WTC11 (cell line): ENCODE results near the gene MICAL3. TPM values are rescaled to one million over a fixed set of nuclear protein-coding genes. Genes with fewer than 3 reads are reported as not detected.

ENCODE experiments used
- ATAC-seq: fragments of 200-7000 bp; cut with Tn5 transposase; 2 replicates; pipeline ENCODE4 v1.10.0; 2021; ENCODE audit warnings: mild to moderate bottlenecking, moderate library complexity
- CTCF ChIA-PET: fragments of 300-600 bp; sonication (Branson Sonifier 250); formaldehyde crosslinking; loops from one replicate; lab custom pipeline; 2021; ENCODE audit warnings: antibody characterized with exemption; lab: Charles Lee
- POLR2A ChIA-PET: fragments of 350-600 bp; sonication (Branson Sonifier 250); formaldehyde crosslinking; loops from one replicate; lab custom pipeline; 2021; ENCODE audit warnings: antibody characterized with exemption; lab: Charles Lee
- DNase-seq: peaks from one replicate; pipeline ENCODE4 v3.0.0; 2021; ENCODE audit warnings: low spot score
- H3K27ac Mint-ChIP-seq: 2 replicates; pipeline ENCODE4 v1.8.0; 2021; ENCODE audit warnings: mixed read lengths
- H3K27me3 Mint-ChIP-seq: 2 replicates; pipeline ENCODE4 v1.8.0; 2021; ENCODE audit warnings: low read depth, mild to moderate bottlenecking, moderate library complexity, mixed read lengths
- H3K36me3 Mint-ChIP-seq: 2 replicates; pipeline ENCODE4 v1.8.0; 2021; ENCODE audit warnings: mixed read lengths
- H3K4me1 Mint-ChIP-seq: 2 replicates; pipeline ENCODE4 v1.8.0; 2022; ENCODE audit warnings: mixed read lengths
- H3K4me3 Mint-ChIP-seq: 2 replicates; pipeline ENCODE4 v1.8.0; 2021; ENCODE audit warnings: mild to moderate bottlenecking, moderate library complexity, mixed read lengths
- H3K9me3 Mint-ChIP-seq: 2 replicates; pipeline ENCODE4 v1.8.0; 2021; ENCODE audit warnings: mixed read lengths
- ATF3 ChIP-seq: sonication (generic); formaldehyde crosslinking; conservative IDR thresholded peaks from 2 replicates; pipeline ENCODE4 v1.8.1; 2022; ENCODE audit warnings: mild to moderate bottlenecking, missing genetic modification reagents
- FOXP1 ChIP-seq: sonication (generic); formaldehyde crosslinking; IDR thresholded peaks from 2 replicates; pipeline ENCODE4 v1.8.0; 2022; ENCODE audit warnings: missing genetic modification reagents, mild to moderate bottlenecking, moderate library complexity, borderline replicate concordance
- IRF2 ChIP-seq: sonication (generic); formaldehyde crosslinking; IDR thresholded peaks from 2 replicates; pipeline ENCODE4 v1.8.0; 2022; ENCODE audit warnings: low read depth, missing genetic modification reagents, borderline replicate concordance
- JUN ChIP-seq: sonication (generic); formaldehyde crosslinking; IDR thresholded peaks from 2 replicates; pipeline ENCODE4 v1.8.0; 2023; ENCODE audit warnings: mild to moderate bottlenecking, missing genetic modification reagents
- MAX ChIP-seq: sonication (generic); formaldehyde crosslinking; IDR thresholded peaks from 2 replicates; pipeline ENCODE4 v1.8.0; 2022; ENCODE audit warnings: mild to moderate bottlenecking, missing genetic modification reagents
- MYBL2 ChIP-seq: sonication (generic); formaldehyde crosslinking; IDR thresholded peaks from 2 replicates; pipeline ENCODE4 v1.8.1; 2023; ENCODE audit warnings: mild to moderate bottlenecking, moderate library complexity, missing genetic modification reagents
- NR1H2 ChIP-seq: sonication (generic); formaldehyde crosslinking; IDR thresholded peaks from 2 replicates; pipeline ENCODE4 v1.9.0; 2021; ENCODE audit warnings: mild to moderate bottlenecking, moderate library complexity, missing genetic modification reagents
- PRRX2 ChIP-seq: fragments of 250-450 bp; sonication (Bioruptor Pico); IDR thresholded peaks from 2 replicates; pipeline ENCODE4 v1.8.0; 2021; ENCODE audit warnings: mild to moderate bottlenecking
- RORB ChIP-seq: fragments of 250-450 bp; sonication (Bioruptor Pico); IDR thresholded peaks from 2 replicates; pipeline ENCODE4 v1.9.0; 2021; ENCODE audit warnings: mild to moderate bottlenecking
- SP1 ChIP-seq: sonication (generic); formaldehyde crosslinking; conservative IDR thresholded peaks from 2 replicates; pipeline ENCODE4 v1.8.1; 2022; ENCODE audit warnings: missing genetic modification reagents
- TCF7 ChIP-seq: sonication (generic); formaldehyde crosslinking; IDR thresholded peaks from 2 replicates; pipeline ENCODE4 v1.8.0; 2022; ENCODE audit warnings: mild to moderate bottlenecking, low read depth, missing genetic modification reagents, moderate library complexity
- TEAD1 ChIP-seq: sonication (generic); formaldehyde crosslinking; IDR thresholded peaks from 2 replicates; pipeline ENCODE4 v1.8.0; 2022; ENCODE audit warnings: mild to moderate bottlenecking, missing genetic modification reagents
- TEAD4 ChIP-seq: sonication (generic); formaldehyde crosslinking; IDR thresholded peaks from 2 replicates; pipeline ENCODE4 v1.8.0; 2022; ENCODE audit warnings: mild to moderate bottlenecking, missing genetic modification reagents
- USF1 ChIP-seq: sonication (generic); formaldehyde crosslinking; IDR thresholded peaks from 2 replicates; pipeline ENCODE4 v1.8.0; 2022; ENCODE audit warnings: mild to moderate bottlenecking, missing genetic modification reagents
- ZBTB21 ChIP-seq: sonication (generic); formaldehyde crosslinking; IDR thresholded peaks from 2 replicates; pipeline ENCODE4 v1.8.1; 2023; ENCODE audit warnings: mild to moderate bottlenecking, missing genetic modification reagents, borderline replicate concordance
- ZNF138 ChIP-seq: sonication (generic); formaldehyde crosslinking; conservative IDR thresholded peaks from 2 replicates; pipeline ENCODE4 v1.8.1; 2022; ENCODE audit warnings: mild to moderate bottlenecking, moderate library complexity, missing genetic modification reagents
- ZNF263 ChIP-seq: sonication (generic); formaldehyde crosslinking; IDR thresholded peaks from 2 replicates; pipeline ENCODE4 v1.8.1; 2022; ENCODE audit warnings: low read depth, mild to moderate bottlenecking, moderate library complexity, missing genetic modification reagents
- ZNF396 ChIP-seq: fragments of 250-450 bp; sonication (Bioruptor Pico); IDR thresholded peaks from 2 replicates; pipeline ENCODE4 v1.8.0; 2021; ENCODE audit warnings: mild to moderate bottlenecking, moderate library complexity, borderline replicate concordance
- ZNF423 ChIP-seq: fragments of 250-450 bp; sonication (Bioruptor Pico); IDR thresholded peaks from 2 replicates; pipeline ENCODE4 v2.1.2; 2022; ENCODE audit warnings: mild to moderate bottlenecking, moderate library complexity
- ZNF532 ChIP-seq: fragments of 250-450 bp; sonication (Bioruptor Pico); IDR thresholded peaks from 2 replicates; pipeline ENCODE4 v1.9.0; 2021; ENCODE audit warnings: mild to moderate bottlenecking, borderline replicate concordance
- total RNA-seq: library from RNA; stranded (reverse); gene quantifications from 3 replicates; pipeline ENCODE4 v1.2.3, GENCODE V29; 2021
- TF ChIP-seq, protein P1 (sequence below): sonication (generic); formaldehyde crosslinking; IDR thresholded peaks from 2 replicates; pipeline ENCODE4 v1.8.0; 2023; ENCODE audit warnings: missing genetic modification reagents
- TF ChIP-seq, protein P2 (sequence below): sonication (generic); formaldehyde crosslinking; IDR thresholded peaks from 2 replicates; pipeline ENCODE4 v1.8.1; 2022; ENCODE audit warnings: mild to moderate bottlenecking, moderate library complexity, missing genetic modification reagents
- TF ChIP-seq, protein P3 (sequence below): sonication (generic); formaldehyde crosslinking; IDR thresholded peaks from 2 replicates; pipeline ENCODE4 v1.8.0; 2022; ENCODE audit warnings: mild to moderate bottlenecking, missing genetic modification reagents

Gene MICAL3
- total RNA-seq, 1 experiment from 2014 or later: 41.2 TPM

GRCh38 chr22:17920145-17920605, 104.2 kb downstream of the MICAL3 start:
- POLR2A ChIA-PET: interaction anchor here (0.7 to 1.6 kb wide), 2 partner anchors 135 to 147 kb away, joined by 3 read pairs; no protein-coding TSS in a partner anchor
- no peak for TF ChIP-seq TEAD1 (CRISPR knock-in tag)
- TF ChIP-seq FOXP1 (CRISPR knock-in tag): no peak
- H3K4me3 Mint-ChIP-seq: peak overlapping the region; percentile 12; the same call in 1 of the 2 replicates
- CTCF ChIA-PET: interaction anchor here (0.6 to 3.7 kb wide), 6 partner anchors 16 to 178 kb away, joined by 3 to 20 read pairs (median 4); no protein-coding TSS in a partner anchor
- H3K9me3 Mint-ChIP-seq: no peaks in the 10 kb centered on the region
- peak; percentile 42 for ATAC-seq
- peak; percentile 47 for DNase-seq
- H3K27me3 Mint-ChIP-seq: no peaks in the 10 kb centered on the region
- no peaks in the 10 kb centered on the region for H3K36me3 Mint-ChIP-seq
- peaks cover 8% of the 10 kb centered on the region; the same call in 1 of the 2 replicates for H3K4me1 Mint-ChIP-seq
- peak overlapping the region; percentile 91 for H3K27ac Mint-ChIP-seq

GRCh38 chr22:17919276-17920144, 104.9 kb downstream of the MICAL3 start:
- Mint-ChIP-seq H3K27me3 (no peaks in the 10 kb centered on the region), H3K4me1 (0 out of 2 replicates have a peak, but pooled peaks cover 5% of the 10 kb centered on the region), H3K27ac (peak overlapping the region; percentile 91), H3K9me3 (no peaks in the 10 kb centered on the region), H3K36me3 (no peaks in the 10 kb centered on the region), H3K4me3 (peak overlapping the region; percentile 18; the same call in 1 of the 2 replicates)
- TF ChIP-seq, protein P1, sequence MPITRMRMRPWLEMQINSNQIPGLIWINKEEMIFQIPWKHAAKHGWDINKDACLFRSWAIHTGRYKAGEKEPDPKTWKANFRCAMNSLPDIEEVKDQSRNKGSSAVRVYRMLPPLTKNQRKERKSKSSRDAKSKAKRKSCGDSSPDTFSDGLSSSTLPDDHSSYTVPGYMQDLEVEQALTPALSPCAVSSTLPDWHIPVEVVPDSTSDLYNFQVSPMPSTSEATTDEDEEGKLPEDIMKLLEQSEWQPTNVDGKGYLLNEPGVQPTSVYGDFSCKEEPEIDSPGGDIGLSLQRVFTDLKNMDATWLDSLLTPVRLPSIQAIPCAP (CRISPR knock-in tag): no peak
- TF ChIP-seq ATF3 (CRISPR knock-in tag) (no peak), TCF7 (CRISPR knock-in tag) (no peak), ZBTB21 (CRISPR knock-in tag) (no peak), MAX (CRISPR knock-in tag) (no peak), ZNF263 (CRISPR knock-in tag) (no peak), RORB (CRISPR knock-in tag) (no peak), NR1H2 (CRISPR knock-in tag) (no peak)
- TF ChIP-seq, protein P2, sequence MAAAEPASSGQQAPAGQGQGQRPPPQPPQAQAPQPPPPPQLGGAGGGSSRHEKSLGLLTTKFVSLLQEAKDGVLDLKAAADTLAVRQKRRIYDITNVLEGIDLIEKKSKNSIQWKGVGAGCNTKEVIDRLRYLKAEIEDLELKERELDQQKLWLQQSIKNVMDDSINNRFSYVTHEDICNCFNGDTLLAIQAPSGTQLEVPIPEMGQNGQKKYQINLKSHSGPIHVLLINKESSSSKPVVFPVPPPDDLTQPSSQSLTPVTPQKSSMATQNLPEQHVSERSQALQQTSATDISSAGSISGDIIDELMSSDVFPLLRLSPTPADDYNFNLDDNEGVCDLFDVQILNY (CRISPR knock-in tag): no peak
- POLR2A ChIA-PET: no interaction called here
- CTCF ChIA-PET: interaction anchor here (0.6 to 3.7 kb wide), 7 partner anchors 15 to 158 kb away, joined by 3 to 20 read pairs (median 3); no protein-coding TSS in a partner anchor
- ATAC-seq: peak; percentile 5; the same call in 1 of the 2 replicates
- DNase-seq: no peak

GRCh38 chr22:17918840-17919239, 105.5 kb downstream of the MICAL3 start:
- ChIA-PET POLR2A (no interaction called here), CTCF (interaction anchor here (0.6 to 3.7 kb wide), 4 partner anchors 30 to 158 kb away, joined by 3 to 20 read pairs (median 4); no protein-coding TSS in a partner anchor)
- DNase-seq: no peak
- Mint-ChIP-seq H3K27ac (no peak overlapping the region), H3K4me3 (no peak overlapping the region), H3K9me3 (no peaks in the 10 kb centered on the region), H3K27me3 (no peaks in the 10 kb centered on the region), H3K36me3 (no peaks in the 10 kb centered on the region), H3K4me1 (no peaks in the 10 kb centered on the region)
- ATAC-seq: no peak
- TF ChIP-seq IRF2 (no peak), ZNF423 (no peak), ZNF138 (CRISPR knock-in tag) (no peak), ZNF396 (CRISPR knock-in tag) (no peak), JUN (CRISPR knock-in tag) (no peak), MYBL2 (CRISPR knock-in tag) (no peak), USF1 (CRISPR knock-in tag) (no peak), SP1 (CRISPR knock-in tag) (no peak), TEAD4 (no peak), ZNF532 (CRISPR knock-in tag) (no peak), PRRX2 (no peak)
- TF ChIP-seq, protein P3, sequence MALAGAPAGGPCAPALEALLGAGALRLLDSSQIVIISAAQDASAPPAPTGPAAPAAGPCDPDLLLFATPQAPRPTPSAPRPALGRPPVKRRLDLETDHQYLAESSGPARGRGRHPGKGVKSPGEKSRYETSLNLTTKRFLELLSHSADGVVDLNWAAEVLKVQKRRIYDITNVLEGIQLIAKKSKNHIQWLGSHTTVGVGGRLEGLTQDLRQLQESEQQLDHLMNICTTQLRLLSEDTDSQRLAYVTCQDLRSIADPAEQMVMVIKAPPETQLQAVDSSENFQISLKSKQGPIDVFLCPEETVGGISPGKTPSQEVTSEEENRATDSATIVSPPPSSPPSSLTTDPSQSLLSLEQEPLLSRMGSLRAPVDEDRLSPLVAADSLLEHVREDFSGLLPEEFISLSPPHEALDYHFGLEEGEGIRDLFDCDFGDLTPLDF (CRISPR knock-in tag): no peak
